ENCODE measurements around the gene PER1. TPM values are rescaled to one million over a fixed set of nuclear protein-coding genes. Genes with fewer than 3 reads are reported as not detected.

Gene PER1
- total RNA-seq, 1 donor from 2014 or later: 21.9 TPM

DNA sequence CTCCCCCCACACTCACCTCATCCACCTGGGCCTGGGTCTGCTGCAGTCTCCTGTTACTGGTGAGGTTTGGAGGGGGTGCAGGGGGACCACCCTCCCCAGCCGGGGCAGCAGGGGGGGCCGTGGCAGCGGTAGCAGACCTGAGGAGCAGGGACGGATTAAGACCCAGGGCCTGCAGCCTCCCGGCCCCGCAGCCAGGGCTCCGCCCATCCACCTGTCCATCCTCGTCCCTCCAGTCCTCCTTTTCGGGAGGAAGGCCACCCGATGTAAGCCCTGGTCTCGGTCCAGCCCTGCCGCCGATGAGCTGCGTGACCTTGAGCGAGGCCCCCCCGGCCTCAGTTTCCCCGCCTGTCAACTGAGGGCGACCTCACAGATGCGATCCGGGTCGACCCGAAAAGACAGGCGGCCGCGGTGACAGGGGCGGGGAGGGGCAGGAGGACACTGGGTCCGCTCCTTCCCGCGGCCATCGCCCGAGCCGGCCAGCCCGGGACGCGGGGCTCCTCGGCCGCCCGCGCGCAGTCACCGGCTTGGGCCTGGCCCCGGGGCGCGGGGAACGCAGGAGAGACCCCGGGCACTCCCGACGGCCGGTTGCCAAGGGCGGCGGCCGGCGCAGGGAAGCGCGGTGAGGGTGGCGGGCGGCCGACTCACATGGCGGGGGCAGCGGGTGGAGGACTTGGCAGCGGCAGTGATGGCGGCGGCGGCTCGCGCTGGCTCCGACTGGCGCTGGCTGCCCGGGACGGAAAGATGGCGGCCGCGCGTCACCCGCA, 10.2 kb upstream of the PER1 start, which contains the start of gene VAMP2:
TSS of gene VAMP2 (minus strand) at position 716 of the 764 bp plus-strand sequence. CDS start at position 647, 69 bp downstream.
- FAIRE-seq (no peak), DNase-seq (ENCODE audit: low read depth) (no peak)
- Histone ChIP-seq H3K27me3 (ENCODE audit: control insufficient read depth, insufficient read depth, low read length) (no peaks in the 10 kb centered on the region), H3K4me3 (ENCODE audit: low read depth, low read length) (peak within 1 kb of the TSS; percentile 63), H3K36me3 (ENCODE audit: control insufficient read depth, insufficient read depth, low read length) (peaks cover 12% of the 10 kb centered on the region)
- TF ChIP-seq, protein P1, sequence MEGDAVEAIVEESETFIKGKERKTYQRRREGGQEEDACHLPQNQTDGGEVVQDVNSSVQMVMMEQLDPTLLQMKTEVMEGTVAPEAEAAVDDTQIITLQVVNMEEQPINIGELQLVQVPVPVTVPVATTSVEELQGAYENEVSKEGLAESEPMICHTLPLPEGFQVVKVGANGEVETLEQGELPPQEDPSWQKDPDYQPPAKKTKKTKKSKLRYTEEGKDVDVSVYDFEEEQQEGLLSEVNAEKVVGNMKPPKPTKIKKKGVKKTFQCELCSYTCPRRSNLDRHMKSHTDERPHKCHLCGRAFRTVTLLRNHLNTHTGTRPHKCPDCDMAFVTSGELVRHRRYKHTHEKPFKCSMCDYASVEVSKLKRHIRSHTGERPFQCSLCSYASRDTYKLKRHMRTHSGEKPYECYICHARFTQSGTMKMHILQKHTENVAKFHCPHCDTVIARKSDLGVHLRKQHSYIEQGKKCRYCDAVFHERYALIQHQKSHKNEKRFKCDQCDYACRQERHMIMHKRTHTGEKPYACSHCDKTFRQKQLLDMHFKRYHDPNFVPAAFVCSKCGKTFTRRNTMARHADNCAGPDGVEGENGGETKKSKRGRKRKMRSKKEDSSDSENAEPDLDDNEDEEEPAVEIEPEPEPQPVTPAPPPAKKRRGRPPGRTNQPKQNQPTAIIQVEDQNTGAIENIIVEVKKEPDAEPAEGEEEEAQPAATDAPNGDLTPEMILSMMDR (IDR thresholded peaks at IDR 0.05; ENCODE audit: insufficient read depth, low read length, severe bottlenecking): no peak

DNA sequence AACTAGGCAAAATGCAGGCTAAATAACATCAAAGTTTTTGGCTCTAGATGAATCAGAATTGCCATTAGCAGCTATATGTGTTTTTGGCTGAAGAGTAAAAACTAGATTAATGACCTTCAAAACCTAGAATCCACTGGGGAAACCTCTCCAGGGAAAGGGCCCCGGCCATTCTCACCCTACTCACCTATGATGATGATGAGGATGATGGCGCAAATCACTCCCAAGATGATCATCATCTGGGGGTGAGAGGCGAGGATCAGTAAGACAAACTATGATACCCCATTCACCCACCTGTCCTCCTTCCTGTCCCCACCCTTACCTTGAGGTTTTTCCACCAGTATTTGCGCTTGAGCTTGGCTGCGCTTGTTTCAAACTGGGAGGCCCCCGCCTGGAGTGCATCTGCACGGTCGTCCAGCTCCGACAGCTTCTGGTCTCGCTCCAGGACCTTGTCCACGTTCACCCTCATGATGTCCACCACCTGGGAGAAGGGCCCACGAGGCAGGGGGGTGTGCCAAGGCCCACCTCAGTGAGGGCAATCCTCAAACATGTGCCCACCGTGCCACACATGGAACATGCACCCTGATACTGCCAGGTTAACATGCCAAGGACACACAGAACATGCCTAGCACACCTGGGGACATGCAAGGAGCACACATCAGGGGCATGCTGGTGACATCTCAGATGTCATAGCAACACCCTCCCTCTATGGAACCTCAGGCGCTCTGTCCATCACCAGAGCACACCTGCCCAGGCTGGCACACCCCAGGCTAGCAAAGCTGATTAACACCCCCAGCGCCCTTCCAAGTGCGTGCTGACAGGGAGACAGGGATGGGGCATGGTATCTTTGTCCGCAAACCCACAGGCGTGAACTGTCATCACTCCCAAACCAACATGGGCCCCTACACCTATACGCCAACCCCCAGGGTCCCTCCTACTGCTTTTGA, 9.4 kb upstream of the PER1 start:
- Histone ChIP-seq H3K27me3 (ENCODE audit: control insufficient read depth, insufficient read depth, low read length) (no peaks in the 10 kb centered on the region), H3K4me3 (ENCODE audit: low read depth, low read length) (peak overlapping the region; percentile 63), H3K36me3 (ENCODE audit: control insufficient read depth, insufficient read depth, low read length) (peaks cover 12% of the 10 kb centered on the region)
- FAIRE-seq (no peak), DNase-seq (ENCODE audit: low read depth) (no peak)
- TF ChIP-seq, protein P1 (IDR thresholded peaks at IDR 0.05; ENCODE audit: insufficient read depth, low read length, severe bottlenecking): no peak

DNA sequence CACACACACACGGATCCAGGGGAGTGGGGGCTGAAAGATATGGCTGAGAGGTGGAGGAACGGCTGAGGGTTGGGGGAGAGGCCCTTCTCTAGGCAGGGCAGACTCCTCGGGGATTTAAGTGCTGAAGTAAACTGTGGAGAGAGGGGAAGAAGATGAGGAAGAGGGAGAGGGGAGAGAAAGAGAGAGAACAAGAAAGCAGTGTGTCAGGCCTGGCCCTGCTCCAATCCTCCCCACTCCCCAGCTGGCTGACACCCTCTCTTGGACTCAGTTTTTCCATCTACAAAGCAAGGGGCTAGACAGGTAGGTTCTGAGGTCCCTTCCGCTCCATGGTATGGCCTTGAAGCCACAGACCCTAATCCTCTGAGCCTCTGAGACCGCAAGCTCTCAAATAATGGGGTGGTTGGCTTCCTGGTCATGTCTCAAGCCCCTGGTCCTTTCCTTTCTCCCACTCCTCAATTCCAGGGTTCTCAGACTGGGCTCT, 8.6 kb upstream of the PER1 start:
- TF ChIP-seq, protein P1 (IDR thresholded peaks at IDR 0.05; ENCODE audit: insufficient read depth, low read length, severe bottlenecking): no peak
- DNase-seq (ENCODE audit: low read depth): no peak
- FAIRE-seq: no peak
- Histone ChIP-seq H3K4me3 (ENCODE audit: low read depth, low read length) (no peak overlapping the region), H3K36me3 (ENCODE audit: control insufficient read depth, insufficient read depth, low read length) (peaks cover 12% of the 10 kb centered on the region), H3K27me3 (ENCODE audit: control insufficient read depth, insufficient read depth, low read length) (no peaks in the 10 kb centered on the region)

DNA sequence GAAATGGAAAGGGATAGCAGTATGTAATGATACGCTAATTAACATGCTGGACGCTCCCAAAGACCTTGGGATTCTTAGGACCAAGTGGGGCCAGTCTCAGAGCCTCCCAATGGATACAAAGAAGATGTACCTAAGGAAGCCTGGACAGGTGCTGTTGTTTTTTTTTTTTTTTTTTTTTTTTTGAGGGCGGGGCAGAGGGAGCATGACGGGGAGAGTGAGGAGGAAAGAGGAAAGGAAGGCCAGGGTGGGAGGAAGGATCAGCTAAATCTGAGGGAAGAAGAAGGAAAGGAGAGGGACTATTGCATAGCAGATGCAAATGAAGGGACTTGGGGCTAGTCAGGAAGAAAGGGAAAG, 8.0 kb upstream of the PER1 start:
- Histone ChIP-seq H3K4me3 (ENCODE audit: low read depth, low read length) (no peak overlapping the region), H3K27me3 (ENCODE audit: control insufficient read depth, insufficient read depth, low read length) (no peaks in the 10 kb centered on the region), H3K36me3 (ENCODE audit: control insufficient read depth, insufficient read depth, low read length) (peaks cover 12% of the 10 kb centered on the region)
- TF ChIP-seq, protein P1 (IDR thresholded peaks at IDR 0.05; ENCODE audit: insufficient read depth, low read length, severe bottlenecking): no peak
- no peak for FAIRE-seq
- DNase-seq (ENCODE audit: low read depth): no peak

DNA sequence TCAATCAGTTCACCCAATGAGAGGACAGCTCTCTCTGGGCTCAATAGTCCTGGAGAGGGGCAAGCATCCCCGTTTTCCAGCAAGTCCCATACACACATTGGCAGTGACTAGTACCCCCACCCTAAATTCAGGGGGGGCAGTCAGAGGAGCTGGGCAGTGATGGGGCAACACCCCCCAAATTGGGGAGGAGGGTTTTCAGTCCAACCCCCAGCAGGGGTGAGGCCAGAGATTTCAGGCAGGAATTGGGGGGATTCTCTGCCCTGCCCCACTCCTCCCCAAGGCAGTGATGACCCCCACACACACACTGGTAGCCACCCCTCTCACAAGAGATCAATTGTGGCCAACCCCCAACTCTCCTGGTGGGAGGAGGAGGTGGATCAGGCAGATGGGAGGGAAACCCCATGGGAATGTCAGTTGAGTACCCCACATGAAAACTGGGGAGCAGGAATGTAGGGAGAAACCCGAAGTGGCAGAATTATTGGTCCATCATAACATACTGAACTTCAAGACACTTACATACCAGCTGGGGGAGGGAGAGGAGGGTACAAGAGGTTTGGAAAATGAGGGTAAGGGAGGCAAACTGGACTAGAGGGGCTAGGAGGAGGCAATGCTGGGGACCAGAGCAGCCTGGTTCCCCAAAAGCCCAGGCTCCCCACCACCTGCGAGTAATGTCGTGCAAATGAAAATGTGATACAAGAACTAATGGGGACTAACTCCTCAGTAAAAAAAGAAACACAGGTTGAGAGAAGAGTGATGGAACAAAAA, 7.4 kb upstream of the PER1 start:
- Histone ChIP-seq H3K4me3 (ENCODE audit: low read depth, low read length) (no peak overlapping the region), H3K27me3 (ENCODE audit: control insufficient read depth, insufficient read depth, low read length) (no peaks in the 10 kb centered on the region), H3K36me3 (ENCODE audit: control insufficient read depth, insufficient read depth, low read length) (peaks cover 12% of the 10 kb centered on the region)
- FAIRE-seq (no peak), DNase-seq (ENCODE audit: low read depth) (no peak)
- TF ChIP-seq, protein P1 (IDR thresholded peaks at IDR 0.05; ENCODE audit: insufficient read depth, low read length, severe bottlenecking): no peak
